IPS-20b (cell line): ENCODE data around the gene OR6S1.

ENCODE experiments used
- H3K27ac ChIP-seq: one replicate; pipeline ENCODE4 v1.5.1; 2013; ENCODE audit warnings: low read length
- H3K27me3 ChIP-seq: 2 replicates; pipeline ENCODE4 v1.6.1; 2013; ENCODE audit warnings: mild to moderate bottlenecking, low read length, inconsistent platforms; ENCODE audit not compliant: insufficient read depth
- H3K36me3 ChIP-seq: 2 replicates; pipeline ENCODE4 v1.6.1; 2013; ENCODE audit warnings: low read depth, mild to moderate bottlenecking, inconsistent platforms, low read length, moderate library complexity; ENCODE audit not compliant: insufficient read depth
- H3K4me1 ChIP-seq: 2 replicates; pipeline ENCODE4 v1.6.1; 2013; ENCODE audit warnings: mild to moderate bottlenecking, control low read depth, inconsistent platforms, low read length, moderate library complexity; ENCODE audit not compliant: insufficient read depth
- H3K4me3 ChIP-seq: 2 replicates; pipeline ENCODE4 v1.5.1; 2013; ENCODE audit warnings: mild to moderate bottlenecking, low read length, inconsistent platforms
- H3K9ac ChIP-seq: 2 replicates; pipeline ENCODE4 v1.6.1; 2013; ENCODE audit warnings: low read depth, mild to moderate bottlenecking, inconsistent platforms, low read length, moderate library complexity
- H3K9me3 ChIP-seq: 2 replicates; pipeline ENCODE4 v1.6.1; 2013; ENCODE audit warnings: mild to moderate bottlenecking, low read depth, low read length, inconsistent platforms; ENCODE audit not compliant: insufficient read depth

Gene OR6S1

DNA sequence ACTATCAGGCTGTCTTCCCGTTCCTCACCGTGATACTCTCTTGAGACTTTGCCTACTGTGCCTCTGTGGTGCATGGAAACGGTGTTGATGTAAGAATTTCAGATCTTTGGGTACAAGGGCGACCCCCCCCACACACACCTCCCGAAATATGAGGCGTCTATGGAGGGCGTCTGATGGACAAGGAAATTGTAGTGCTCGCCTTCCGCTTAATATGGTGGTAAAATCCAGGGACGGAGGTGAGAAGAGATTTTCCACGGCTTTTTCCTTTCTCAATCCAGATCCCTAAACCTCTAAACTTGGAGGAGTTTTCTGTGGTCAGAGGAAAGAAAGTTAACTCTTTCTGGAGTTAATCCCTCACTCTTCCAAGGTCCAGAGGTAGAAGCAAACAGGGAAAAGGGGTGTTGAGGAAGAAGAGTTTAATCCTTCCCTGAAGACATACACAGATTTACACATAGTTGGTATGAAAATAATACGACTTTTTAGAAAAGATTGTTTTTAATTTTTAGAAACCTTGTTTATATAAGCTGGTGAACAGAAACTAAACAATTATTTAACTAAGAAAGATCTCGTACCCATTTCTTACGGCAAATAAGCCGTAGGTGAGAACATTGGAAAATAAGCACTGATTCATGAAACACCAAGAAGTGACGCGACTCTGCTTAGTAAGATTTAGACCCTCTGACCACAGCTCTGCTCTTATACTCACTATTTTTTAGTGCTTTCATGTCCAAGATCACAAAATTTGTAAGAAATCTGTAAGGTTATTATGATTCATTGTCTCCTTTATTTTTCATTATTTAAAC, 27.3 kb downstream of the OR6S1 start:
- Histone ChIP-seq H3K4me3 (peak overlapping the region; percentile 92), H3K36me3 (no peaks in the 10 kb centered on the region), H3K27ac (no peak overlapping the region), H3K4me1 (peaks cover 14% of the 10 kb centered on the region), H3K9ac (peak overlapping the region; percentile 82), H3K27me3 (peaks cover 15% of the 10 kb centered on the region; the same call in 1 of the 2 replicates), H3K9me3 (no peaks in the 10 kb centered on the region)

DNA sequence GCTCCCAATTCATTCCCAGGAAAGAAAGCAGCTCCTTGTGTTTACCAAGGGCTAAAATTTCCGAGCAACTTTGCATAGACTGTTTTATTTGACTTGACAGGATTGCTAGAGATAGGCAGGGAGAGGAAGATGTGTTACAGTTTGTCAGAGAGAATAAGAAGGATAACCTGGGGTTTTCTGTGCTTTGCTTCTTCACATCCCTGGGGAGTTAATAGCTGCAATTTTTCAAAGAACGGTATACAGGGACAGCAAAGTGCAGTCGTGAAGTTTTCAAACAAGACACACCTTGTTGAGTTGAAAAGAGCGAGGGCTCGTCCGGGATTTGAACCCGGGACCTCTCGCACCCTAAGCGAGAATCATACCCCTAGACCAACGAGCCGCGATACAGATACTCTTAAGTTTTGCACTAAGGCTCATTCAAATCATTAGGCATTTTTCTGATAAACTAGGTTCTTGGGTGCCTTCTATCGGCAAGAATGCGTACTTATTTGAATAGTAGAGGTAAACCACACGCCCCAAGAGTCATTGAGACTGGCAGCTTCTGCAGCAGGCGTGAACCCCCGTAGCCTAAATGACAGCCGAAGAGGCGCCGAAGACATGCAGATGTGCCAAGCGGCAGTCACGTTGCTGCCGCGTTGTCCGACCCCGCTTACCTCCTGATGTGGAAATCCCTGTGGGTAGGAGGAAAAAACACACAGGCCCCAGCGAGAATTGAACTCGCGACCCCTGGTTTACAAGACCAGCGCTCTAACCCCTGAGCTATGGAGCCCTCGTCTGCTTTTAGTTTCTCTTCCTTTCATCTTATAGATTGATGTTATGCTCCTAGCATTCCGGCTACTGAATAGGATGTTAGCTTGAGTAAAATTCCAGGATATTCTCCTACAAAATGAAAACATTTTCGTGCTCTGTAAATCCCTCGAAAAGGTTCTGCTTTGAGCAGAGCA, 28.1 kb downstream of the OR6S1 start:
- peak overlapping the region; percentile 92 for H3K4me3 ChIP-seq
- H3K27ac ChIP-seq, result no peak overlapping the region
- H3K9ac ChIP-seq, result peak overlapping the region; percentile 82
- H3K4me1 ChIP-seq, result peaks cover 14% of the 10 kb centered on the region
- H3K27me3 ChIP-seq, result peaks cover 15% of the 10 kb centered on the region; the same call in 1 of the 2 replicates
- no peaks in the 10 kb centered on the region for H3K9me3 ChIP-seq
- no peaks in the 10 kb centered on the region for H3K36me3 ChIP-seq

DNA sequence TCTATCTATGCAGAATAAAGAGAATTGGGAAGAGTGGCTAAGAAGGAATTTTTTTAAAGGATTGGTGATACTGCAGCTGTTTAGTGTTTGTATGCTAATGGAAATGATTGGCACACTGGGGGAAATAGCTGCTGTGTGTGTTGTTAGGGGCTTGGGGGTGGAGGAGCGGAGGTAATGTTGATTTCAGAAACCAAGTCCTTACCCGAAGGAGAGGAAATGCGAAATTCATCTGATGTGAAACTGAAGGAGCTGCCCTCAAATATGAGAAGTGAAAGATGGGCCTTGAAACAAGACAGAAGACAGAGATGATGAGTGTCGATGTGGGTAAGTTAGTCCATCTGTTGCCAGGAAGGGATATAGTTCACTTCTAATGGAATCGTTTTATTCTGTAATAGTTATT, 29.1 kb downstream of the OR6S1 start:
- Histone ChIP-seq H3K4me1 (peaks cover 14% of the 10 kb centered on the region), H3K9me3 (no peaks in the 10 kb centered on the region), H3K9ac (no peak overlapping the region), H3K36me3 (no peaks in the 10 kb centered on the region), H3K4me3 (peak overlapping the region; percentile 92; the same call in 1 of the 2 replicates), H3K27me3 (peaks cover 15% of the 10 kb centered on the region; the same call in 1 of the 2 replicates), H3K27ac (no peak overlapping the region)

DNA sequence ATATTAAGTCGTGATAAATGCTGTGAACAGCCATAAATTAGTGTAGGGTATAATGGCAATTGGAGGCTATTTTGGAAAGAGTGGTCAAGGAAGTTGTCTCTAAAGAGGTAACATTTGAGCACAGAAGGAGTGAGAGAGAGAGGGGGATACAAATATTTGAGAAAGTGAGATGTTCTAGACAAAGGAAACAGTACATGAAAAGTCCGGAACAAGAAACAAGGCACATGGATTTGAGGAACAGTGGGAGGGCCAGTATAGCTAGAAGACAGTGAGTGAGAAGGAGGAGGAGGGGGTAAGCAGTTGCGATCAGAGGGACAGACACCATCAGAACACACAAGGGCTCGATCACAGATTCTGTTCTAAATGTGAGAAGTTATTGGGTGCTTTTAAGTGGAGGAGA, 30.2 kb downstream of the OR6S1 start:
- no peak overlapping the region for H3K27ac ChIP-seq
- no peaks in the 10 kb centered on the region for H3K36me3 ChIP-seq
- H3K9me3 ChIP-seq, result no peaks in the 10 kb centered on the region
- H3K9ac ChIP-seq, result no peak overlapping the region
- no peak overlapping the region for H3K4me3 ChIP-seq
- H3K27me3 ChIP-seq, result peaks cover 15% of the 10 kb centered on the region; the same call in 1 of the 2 replicates
- H3K4me1 ChIP-seq, result peaks cover 14% of the 10 kb centered on the region

DNA sequence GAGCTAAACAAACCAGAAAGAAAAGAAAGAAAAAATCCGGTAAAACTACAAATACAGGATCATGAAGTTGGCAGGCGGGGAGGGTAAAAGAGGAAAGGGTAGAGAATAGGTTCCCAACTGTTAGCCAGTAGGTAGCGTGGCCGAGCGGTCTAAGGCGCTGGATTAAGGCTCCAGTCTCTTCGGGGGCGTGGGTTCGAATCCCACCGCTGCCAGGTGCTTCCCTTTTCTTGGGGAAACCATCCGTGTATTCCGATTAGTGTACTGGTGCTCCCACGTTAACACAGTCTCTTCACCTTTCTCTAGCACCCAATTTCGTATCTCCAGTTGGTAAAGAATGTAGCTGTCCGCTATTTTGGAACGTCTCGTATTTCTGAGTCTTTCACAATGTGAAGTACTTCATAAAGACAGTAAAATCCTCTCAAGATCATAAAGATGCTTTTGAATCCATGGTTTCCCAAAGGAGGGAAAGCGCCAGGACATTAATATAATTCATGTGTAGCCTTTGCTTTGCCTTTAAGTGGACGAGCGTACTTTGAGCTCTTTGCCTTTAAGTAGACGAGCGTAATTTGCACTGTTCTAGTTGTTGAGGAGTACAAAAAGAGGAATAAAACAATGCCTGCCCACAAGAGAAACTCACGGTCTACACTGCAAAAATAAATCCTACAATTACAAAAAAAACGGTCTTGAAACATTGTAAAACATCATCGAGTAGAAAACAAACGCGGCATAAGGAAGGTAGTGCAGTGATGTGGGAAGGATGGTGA, 31.3 kb downstream of the OR6S1 start:
- no peak overlapping the region for H3K27ac ChIP-seq
- H3K9ac ChIP-seq, result peak overlapping the region; percentile 77; the same call in 1 of the 2 replicates
- peaks cover 15% of the 10 kb centered on the region; the same call in 1 of the 2 replicates for H3K27me3 ChIP-seq
- no peaks in the 10 kb centered on the region for H3K9me3 ChIP-seq
- H3K4me3 ChIP-seq, result peak overlapping the region; percentile 96
- no peaks in the 10 kb centered on the region for H3K36me3 ChIP-seq
- peaks cover 14% of the 10 kb centered on the region for H3K4me1 ChIP-seq

DNA sequence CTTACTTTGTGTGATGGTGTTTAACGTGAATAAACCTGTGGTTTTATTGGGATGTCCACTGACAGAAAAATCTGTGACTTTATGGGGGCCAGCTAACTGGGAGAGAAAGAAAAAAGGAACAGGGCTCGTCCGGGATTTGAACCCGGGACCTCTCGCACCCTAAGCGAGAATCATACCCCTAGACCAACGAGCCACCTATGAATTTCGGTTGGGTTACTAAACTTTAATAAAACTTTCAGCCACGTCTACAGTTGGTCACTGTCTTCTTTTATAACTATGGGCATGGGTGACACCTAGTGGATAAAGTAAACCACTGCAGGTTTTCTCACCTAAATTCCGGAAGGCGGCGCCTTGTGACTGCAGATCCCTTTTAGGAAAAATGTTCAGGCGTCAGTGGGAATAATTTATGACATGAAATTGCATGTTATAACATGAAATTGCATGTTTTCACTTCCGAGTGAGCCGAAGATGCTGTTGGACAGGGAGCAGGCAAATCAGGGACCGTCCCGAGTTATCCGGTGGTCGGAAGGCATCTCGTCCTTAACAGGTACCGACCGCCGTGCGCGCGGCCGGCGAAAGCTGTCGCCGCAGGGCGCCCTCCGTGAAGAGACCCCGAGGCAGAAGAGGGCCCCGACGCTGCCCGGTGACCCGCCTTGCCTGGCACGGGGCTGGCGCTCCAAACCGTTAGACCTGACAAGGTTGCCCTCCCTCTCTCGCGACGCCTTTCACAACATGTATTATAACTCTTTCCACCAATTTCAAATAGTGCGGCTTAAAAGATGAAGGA, 32.1 kb downstream of the OR6S1 start:
- H3K27me3 ChIP-seq, result peaks cover 15% of the 10 kb centered on the region; the same call in 1 of the 2 replicates
- no peaks in the 10 kb centered on the region for H3K9me3 ChIP-seq
- H3K9ac ChIP-seq, result peak overlapping the region; percentile 77; the same call in 1 of the 2 replicates
- H3K4me1 ChIP-seq, result peaks cover 10% of the 10 kb centered on the region
- H3K27ac ChIP-seq, result no peak overlapping the region
- peak overlapping the region; percentile 96 for H3K4me3 ChIP-seq
- H3K36me3 ChIP-seq, result no peaks in the 10 kb centered on the region

DNA sequence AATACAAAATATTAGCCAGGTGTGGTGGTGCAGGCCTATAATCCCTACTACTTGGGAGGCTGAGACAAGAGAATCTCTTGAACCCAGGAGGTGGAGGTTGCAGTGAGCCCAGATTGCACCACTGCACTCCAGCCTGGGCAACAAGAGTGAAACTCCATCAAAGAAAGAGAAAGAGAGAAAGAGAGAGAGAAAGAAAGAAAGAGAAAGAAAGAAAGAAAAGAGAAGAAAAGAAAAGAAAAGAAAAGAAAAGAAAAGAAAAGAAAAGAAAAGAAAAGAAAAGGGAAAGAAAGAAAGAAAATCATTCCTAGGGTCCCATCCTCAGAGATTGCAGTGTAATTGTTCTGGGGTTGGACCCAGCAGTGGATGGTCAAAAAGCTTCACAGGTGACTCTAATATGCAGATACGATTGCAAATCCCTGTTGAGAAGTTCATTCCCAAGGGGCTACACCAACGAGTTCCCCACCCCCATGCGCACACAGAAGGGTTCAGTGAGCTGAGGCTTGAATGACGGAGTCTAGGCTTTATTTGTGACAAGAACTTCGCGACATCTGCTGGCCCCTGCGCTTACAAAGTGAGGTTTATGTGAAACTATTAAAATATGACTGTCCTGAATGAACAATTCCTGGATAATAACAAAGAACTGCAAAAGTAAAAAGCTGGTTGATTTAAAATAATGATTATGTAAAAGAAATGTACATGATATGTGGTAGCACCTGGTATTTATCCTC, 32.9 kb downstream of the OR6S1 start:
- Histone ChIP-seq H3K4me1 (peaks cover 10% of the 10 kb centered on the region), H3K27ac (no peak overlapping the region), H3K4me3 (peak overlapping the region; percentile 48; the same call in 1 of the 2 replicates), H3K9ac (no peak overlapping the region), H3K36me3 (no peaks in the 10 kb centered on the region), H3K9me3 (no peaks in the 10 kb centered on the region), H3K27me3 (peaks cover 15% of the 10 kb centered on the region; the same call in 1 of the 2 replicates)

DNA sequence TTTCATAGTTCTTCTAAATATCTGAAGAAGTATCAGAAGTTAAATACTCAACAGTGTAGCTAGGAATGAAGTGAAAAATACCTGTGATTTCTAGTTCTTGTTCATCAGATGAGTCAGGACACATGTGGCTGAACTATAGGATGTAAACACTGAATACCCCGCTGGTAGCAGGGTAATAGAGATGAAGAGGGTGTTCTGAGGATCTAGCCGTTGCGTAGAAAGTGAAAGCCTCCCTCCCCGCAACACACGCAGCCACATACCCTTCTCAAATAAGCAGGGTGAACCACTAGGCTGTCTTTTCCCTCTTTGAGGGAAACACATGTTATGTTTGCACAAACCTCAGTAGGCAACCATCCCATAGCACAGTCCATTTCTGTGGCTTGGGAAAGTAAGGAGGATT, 33.9 kb downstream of the OR6S1 start:
- H3K4me1 ChIP-seq, result peaks cover 5% of the 10 kb centered on the region
- no peak overlapping the region for H3K9ac ChIP-seq
- H3K27ac ChIP-seq, result no peak overlapping the region
- H3K36me3 ChIP-seq, result no peaks in the 10 kb centered on the region
- peaks cover 15% of the 10 kb centered on the region; the same call in 1 of the 2 replicates for H3K27me3 ChIP-seq
- H3K4me3 ChIP-seq, result no peak overlapping the region
- no peaks in the 10 kb centered on the region for H3K9me3 ChIP-seq

DNA sequence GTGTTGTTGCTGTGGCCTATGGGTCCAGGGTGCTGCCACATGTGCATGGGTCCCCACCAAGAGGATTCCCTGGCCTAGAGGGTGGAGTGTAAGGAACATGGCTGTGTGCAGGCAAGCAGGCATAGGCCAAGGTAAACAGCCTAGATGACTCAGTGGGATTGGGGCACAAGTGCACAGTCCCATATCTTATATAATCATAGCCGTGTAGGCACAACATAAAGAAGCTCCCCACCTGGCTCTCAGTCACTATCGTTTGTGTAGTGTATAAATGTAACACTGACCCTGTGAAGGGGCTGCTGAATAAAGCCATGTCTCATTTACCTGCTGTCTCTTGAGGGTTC, 34.6 kb downstream of the OR6S1 start:
- Histone ChIP-seq H3K4me3 (no peak overlapping the region), H3K27ac (no peak overlapping the region), H3K27me3 (peaks cover 15% of the 10 kb centered on the region; the same call in 1 of the 2 replicates)

DNA sequence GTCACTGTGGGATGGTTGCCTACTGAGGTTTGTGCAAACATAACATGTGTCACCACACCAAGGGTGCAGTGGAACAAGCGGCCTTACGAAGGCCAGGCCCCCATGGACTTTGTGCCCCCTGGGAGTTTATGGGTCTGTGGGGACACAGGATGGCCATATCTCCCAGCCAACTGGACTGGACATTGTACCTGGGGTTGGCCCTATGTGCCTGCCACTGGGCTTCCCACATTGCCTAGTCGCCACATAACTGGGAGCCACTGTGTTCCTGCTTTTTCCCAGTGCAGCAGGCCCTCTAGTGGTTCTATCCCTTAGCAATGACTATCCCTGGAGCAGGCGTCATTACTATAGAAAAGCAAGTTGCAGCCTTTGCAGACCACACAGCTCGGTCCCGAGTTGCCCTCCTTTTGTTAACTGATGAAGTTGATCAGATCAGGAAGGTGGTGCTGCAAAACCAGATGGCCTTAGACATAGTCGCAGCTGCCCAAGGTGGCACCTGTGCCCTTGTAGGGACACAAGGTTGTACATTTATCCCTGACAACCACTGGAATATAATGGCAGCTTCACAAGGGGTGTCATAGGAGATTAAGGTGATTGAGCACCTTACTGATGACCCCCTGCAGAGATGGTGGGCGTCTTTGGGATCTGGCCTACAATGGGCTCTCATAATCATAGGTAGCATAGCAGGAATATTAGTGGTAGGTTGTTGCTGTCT, 35.1 kb downstream of the OR6S1 start:
- H3K4me3 ChIP-seq, result no peak overlapping the region
- H3K27ac ChIP-seq, result no peak overlapping the region
- H3K9me3 ChIP-seq, result no peaks in the 10 kb centered on the region
- peaks cover 9% of the 10 kb centered on the region; the same call in 1 of the 2 replicates for H3K27me3 ChIP-seq
- no peaks in the 10 kb centered on the region for H3K36me3 ChIP-seq
- peaks cover 4% of the 10 kb centered on the region; the same call in 1 of the 2 replicates for H3K4me1 ChIP-seq
- no peak overlapping the region for H3K9ac ChIP-seq

More for the DNA sequence above, 34.6 kb downstream of the OR6S1 start:
- no peaks in the 10 kb centered on the region for H3K9me3 ChIP-seq
- peaks cover 4% of the 10 kb centered on the region; the same call in 1 of the 2 replicates for H3K4me1 ChIP-seq
- H3K36me3 ChIP-seq, result no peaks in the 10 kb centered on the region
- H3K9ac ChIP-seq, result no peak overlapping the region
